Thoracic aorta (tissue), 2 donors: ENCODE results near the gene ZNF580. TPM values are rescaled to one million over a fixed set of nuclear protein-coding genes. Genes with fewer than 3 reads are reported as not detected.

Experiments
- ATAC-seq: fragments of 150-250 bp; one replicate; pipeline ENCODE4 v1.8.0; 2017; ENCODE audit warnings: low read depth; ENCODE audit not compliant: insufficient number of reproducible peaks, low FRiP score
- DNase-seq: peaks from one replicate; pipeline ENCODE4 v3.0.0-alpha.2; 2020; ENCODE audit warnings: low spot score
- H3K27ac ChIP-seq, 2 donors: fragments of 200-600 bp; sonication (generic); 1 replicate in 1 of 2; 2 replicates in 1 of 2; pipeline ENCODE4 v1.5.1; 2016; ENCODE audit warnings: mild to moderate bottlenecking in 2 of 2, moderate library complexity in 2 of 2
- H3K27me3 ChIP-seq: fragments of 200-600 bp; sonication (generic); replicated peaks from 2 replicates; pipeline ENCODE4 v1.6.0; 2016; ENCODE audit warnings: mild to moderate bottlenecking; ENCODE audit not compliant: insufficient read depth
- H3K36me3 ChIP-seq: fragments of 200-600 bp; sonication (generic); one replicate; pipeline ENCODE4 v1.5.1; 2016
- H3K4me1 ChIP-seq, 2 donors: fragments of 200-600 bp; sonication (generic); 1 replicate in 1 of 2; 2 replicates in 1 of 2; pipeline versions ENCODE4 v1.5.1 to v1.6.0; 2016; ENCODE audit warnings: low read depth in 2 of 2, mild to moderate bottlenecking in 1 of 2; ENCODE audit not compliant: control insufficient read depth in 1 of 2
- H3K4me3 ChIP-seq: fragments of 200-600 bp; sonication (generic); 2 replicates; pipeline ENCODE4 v1.5.1; 2016; ENCODE audit warnings: mild to moderate bottlenecking
- H3K9me3 ChIP-seq: fragments of 200-600 bp; sonication (generic); 2 replicates; pipeline ENCODE4 v1.5.1; 2016
- CTCF ChIP-seq: fragments of 200-600 bp; sonication (generic); IDR thresholded peaks from one replicate; pipeline ENCODE4 v1.5.1; 2019; ENCODE audit warnings: antibody characterized with exemption
- total RNA-seq, 2 donors: library from RNA; depleted of rRNA; stranded (reverse); fragments of >200 nt; gene quantifications; one replicate each; pipeline versions ENCODE4 v1.1.0 to v1.2.3, GENCODE V29; 2016

ZNF580 gene
- total RNA-seq, 2 donors from 2014 or later, result 46.0 to 65.5 TPM

- Histone ChIP-seq H3K27ac (no peak overlapping the region), H3K4me3 (no peak overlapping the region), H3K9me3 (no peaks in the 10 kb centered on the region), H3K4me1 (peaks cover 60 to 65% of the 10 kb centered on the region in 2 donors), H3K27me3 (no peaks in the 10 kb centered on the region), H3K36me3 (peaks cover 4% of the 10 kb centered on the region)
- TF ChIP-seq CTCF, result peak; percentile 11
- ATAC-seq, result no peak
- DNase-seq, result no peak
Measured at GRCh38 chr19:55638864-55639359, 1.9 kb upstream of the ZNF580 start.

- ATAC-seq (no peak), DNase-seq (no peak)
- TF ChIP-seq CTCF, result peak; percentile 52
- H3K27me3 ChIP-seq, result no peaks in the 10 kb centered on the region
- H3K9me3 ChIP-seq, result no peaks in the 10 kb centered on the region
- peak overlapping the region; percentile 96 for H3K4me3 ChIP-seq
- peaks cover 6% of the 10 kb centered on the region for H3K36me3 ChIP-seq
- peak overlapping the region; percentile 89 to 92 for H3K27ac ChIP-seq
- H3K4me1 ChIP-seq, result peaks cover 64 to 71% of the 10 kb centered on the region in 2 donors
Measured at GRCh38 chr19:55640043-55640576, 692 bp upstream of the ZNF580 start.

- TF ChIP-seq CTCF, result no peak
- peaks cover 54 to 61% of the 10 kb centered on the region in 2 donors for H3K4me1 ChIP-seq
Measured at GRCh38 chr19:55641426-55642152, 787 bp downstream of the ZNF580 start.

GRCh38 chr19:55642153-55643002, 1.6 kb downstream of the ZNF580 start:
- Histone ChIP-seq H3K4me3 (peak overlapping the region; percentile 96), H3K27ac (peak overlapping the region; percentile 89 to 92), H3K4me1 (peaks cover 52 to 61% of the 10 kb centered on the region in 2 donors), H3K9me3 (no peaks in the 10 kb centered on the region), H3K36me3 (peaks cover 10% of the 10 kb centered on the region), H3K27me3 (no peaks in the 10 kb centered on the region)
- TF ChIP-seq CTCF, result no peak
- no peak for DNase-seq
- no peak for ATAC-seq

More at GRCh38 chr19:55641426-55642152, 787 bp downstream of the ZNF580 start:
- Histone ChIP-seq H3K27ac (peak overlapping the region; percentile 89 to 92), H3K4me3 (peak overlapping the region; percentile 96), H3K9me3 (no peaks in the 10 kb centered on the region), H3K27me3 (no peaks in the 10 kb centered on the region), H3K36me3 (peaks cover 10% of the 10 kb centered on the region)
- no peak for ATAC-seq
- no peak for DNase-seq
